Ammon's horn (tissue), 1 donor: ENCODE data around the gene INO80.
A peak's percentile ranks its signal among the peaks of the same experiment; 100 is the strongest.

ENCODE experiments used
- DNase-seq: peaks from one replicate; pipeline ENCODE4 v3.0.0-alpha.2; 2016; ENCODE audit warnings: low spot score

The INO80 gene

DNA sequence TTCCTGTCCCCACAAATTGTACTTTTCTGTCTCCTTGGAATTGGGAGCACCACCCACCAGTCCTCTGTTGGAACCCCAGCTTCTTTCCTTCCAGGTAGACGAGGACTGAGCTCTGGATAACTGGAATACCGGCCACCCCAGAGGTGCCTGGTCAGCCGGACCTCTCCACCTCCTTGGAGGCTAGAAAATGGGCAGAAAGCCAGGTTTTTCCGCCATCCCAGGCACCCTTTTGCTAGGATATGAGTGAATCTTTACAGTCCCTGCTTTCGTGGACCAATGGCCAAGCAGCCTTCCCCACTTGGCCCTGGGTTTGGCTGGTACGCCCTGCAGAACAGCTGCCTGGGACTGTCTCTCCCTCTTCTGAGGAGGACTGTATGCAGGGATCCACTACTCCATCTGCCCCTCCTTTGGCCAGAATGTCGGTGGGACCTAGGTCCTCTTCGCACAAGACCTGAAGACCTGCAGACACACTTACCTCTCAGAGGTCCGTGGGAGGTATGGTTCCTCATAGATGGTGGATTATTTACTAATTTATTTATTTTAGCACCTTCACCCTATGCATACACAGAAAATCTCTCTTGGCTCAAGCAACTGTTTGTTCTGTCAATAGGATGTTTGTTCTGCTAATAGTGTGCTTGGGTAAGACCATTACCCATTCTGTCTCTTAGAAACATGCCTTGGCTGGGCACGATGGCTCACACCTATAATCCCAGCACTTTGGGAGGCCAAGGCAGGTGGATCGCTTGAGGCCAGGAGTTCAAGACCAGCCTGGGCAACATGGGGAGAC is 171.4 kb downstream of the INO80 start:
- no peak for DNase-seq

DNA sequence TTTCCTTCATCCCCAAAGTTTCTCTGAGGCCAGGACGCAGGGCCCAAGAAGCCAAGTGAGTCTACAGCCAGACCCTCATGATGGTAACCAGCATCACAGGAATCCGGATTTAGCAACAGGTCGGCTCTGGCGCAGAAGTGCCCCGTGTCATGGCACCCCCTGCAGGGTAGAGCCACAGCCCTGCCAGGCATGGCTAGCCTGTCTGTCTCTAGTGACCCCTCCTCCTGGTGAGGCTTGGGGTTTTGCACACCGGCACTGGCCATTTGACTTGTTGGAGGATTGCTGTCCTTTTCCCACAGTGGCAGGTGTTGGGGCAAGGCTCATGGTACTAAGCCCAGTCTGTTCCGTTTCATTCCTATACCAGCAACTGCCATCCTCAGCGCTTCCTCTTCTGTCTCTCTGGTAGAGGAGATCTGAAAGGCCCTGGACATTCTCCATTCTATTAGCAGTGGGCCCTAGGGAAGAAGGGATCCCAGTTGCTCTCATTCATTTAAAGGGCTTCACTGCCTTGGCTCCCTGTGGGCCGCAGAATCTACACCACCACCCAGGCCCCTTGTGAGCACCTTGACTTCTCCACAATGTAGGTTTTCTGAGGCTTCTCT is 172.2 kb downstream of the INO80 start:
- DNase-seq = no peak

DNA sequence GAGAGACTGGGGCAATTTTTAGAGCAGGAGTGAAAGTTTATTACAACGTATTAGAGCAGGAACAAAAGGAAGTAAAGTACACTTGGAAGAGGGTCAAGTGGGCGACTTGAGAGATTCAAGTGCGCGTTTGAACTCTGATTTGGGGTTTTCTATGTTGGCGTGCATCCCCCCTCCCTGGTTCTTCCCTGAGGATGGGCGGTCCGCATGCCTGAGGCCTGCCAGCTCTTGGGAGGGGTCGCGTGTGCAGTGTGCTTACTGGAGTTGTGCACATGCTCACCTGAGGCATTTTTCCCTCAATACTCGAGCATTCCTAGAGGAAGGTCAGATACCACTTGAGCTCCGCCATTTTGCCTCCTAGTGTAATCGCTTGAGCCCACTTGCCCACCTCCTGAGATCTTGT is 173.2 kb downstream of the INO80 start:
- DNase-seq = no peak

DNA sequence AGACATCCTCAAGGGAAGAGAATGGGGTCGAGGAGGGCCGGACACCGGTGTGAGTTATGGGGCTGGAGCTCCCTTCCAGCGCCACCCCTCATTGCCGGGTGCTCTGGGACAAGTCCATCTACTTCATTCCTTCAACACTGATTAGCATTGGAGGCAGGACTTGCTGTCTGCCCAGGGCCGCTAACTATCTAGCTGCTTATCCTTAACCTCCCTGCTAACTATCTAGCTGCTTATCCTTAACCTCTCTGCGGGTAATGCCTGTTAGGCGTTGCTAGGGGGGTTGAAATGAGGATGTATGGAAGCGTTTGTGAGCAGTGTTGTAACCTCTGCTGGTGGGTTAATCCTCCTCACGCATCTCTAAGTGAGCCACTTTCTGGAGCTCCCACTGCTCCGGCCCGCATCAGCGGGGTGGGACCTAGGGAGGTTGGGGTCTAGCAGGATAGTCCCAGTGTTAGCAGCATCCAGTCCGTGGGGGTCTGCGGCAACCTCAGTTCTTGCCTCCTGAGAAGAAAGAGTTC is 173.7 kb downstream of the INO80 start:
- DNase-seq = no peak

DNA sequence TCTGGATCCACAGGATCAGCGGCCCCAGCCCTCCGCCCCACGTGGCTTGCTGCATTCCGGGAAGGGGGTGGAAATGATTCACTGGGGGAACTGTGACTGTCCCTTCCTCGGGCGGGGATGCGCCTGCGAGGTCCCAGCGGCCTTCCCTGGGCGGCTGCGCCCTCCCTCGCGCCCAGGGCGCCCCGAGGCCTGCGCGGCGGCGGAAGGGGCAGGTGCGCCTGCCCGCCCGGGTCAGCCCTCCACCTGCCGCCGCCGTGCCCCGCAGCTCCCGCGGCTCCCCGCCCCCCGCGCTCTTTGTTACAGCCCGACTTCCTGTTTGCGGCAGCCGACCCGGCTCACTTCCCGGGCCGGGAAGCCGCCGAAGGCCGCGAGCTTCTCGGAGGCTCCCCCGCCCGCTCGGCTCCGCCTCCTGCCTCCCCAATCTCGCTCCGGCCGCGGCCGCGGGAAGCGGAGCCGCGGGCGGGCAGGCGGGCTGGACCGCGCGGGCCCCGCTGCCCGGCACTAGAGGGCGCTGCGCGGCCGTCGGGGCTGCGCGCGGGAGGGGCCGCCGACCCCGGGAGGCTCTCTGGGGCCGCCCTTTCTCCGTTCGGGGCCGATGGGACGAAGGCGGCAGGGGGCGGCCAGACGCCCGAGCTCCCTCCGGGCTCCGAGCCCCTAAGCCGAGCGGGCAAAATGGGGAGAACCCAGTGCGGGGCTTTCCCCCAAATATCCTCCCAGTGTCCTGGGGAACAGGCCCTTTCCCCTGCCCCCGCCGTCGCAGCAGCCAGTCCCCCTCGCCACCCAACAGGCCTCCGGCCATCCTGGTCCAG is 174.3 kb downstream of the INO80 start:
- DNase-seq = peak; percentile 51

DNA sequence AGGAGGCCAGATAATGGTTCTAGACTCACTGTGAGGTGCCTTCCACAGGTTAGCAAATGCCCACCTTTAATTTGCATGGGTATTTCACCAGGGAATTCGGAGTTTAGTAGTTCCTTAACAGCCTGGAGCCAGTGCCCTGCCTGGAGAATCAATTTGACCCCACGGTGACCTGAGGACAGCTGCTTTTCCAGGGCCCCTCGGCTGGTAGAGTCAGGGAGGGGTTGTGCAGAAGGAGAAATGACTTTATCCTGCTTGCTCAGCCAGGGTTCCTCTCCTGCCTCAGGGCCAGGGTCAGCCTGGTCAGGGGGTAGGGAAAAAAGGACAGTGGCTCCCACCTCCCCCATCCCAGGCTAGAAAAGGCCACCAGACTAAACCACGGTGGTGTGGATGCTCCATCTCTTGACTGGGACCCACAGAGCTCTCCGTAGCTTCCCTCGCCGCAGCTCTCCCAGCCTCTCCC is 175.0 kb downstream of the INO80 start:
- DNase-seq = no peak

DNA sequence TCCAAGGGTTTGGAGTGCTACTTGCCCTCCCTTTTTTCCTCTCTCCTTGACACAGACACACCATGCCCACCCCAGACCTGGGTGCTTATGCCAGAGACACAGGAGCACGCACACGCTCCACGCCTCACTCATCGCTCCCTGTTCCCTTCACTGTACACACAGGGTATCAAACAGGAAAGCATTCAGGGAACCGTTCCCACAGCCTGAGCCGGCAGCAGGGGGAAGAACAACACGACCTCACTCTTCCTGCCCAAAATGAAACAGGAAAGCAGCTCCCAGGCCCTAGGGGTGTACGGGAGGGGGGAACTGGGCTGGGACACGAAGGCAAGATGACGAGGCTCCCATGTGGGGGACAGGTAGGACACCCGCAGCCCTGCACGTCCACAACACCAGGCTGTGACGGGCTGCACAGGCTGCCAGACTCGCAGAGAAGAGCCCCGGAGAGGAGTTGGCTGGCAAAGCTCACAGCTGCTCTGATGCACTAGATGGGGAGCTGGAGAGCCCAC is 175.7 kb downstream of the INO80 start:
- DNase-seq = peak; percentile 34

DNA sequence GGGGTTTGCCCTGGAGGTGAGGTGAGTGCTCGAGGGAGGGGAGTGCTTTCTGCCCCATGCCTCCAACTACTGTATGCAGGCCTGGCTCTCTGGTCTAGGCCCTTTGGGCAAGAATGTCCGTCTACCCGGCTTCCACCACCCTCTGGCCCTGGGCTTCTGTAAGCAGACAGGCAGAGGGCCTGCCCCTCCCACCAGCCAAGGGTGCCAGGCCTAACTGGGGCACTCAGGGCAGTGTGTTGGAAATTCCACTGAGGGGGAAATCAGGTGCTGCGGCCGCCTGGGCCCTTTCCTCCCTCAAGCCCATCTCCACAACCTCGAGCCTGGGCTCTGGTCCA is 177.6 kb downstream of the INO80 start:
- no peak for DNase-seq

DNA sequence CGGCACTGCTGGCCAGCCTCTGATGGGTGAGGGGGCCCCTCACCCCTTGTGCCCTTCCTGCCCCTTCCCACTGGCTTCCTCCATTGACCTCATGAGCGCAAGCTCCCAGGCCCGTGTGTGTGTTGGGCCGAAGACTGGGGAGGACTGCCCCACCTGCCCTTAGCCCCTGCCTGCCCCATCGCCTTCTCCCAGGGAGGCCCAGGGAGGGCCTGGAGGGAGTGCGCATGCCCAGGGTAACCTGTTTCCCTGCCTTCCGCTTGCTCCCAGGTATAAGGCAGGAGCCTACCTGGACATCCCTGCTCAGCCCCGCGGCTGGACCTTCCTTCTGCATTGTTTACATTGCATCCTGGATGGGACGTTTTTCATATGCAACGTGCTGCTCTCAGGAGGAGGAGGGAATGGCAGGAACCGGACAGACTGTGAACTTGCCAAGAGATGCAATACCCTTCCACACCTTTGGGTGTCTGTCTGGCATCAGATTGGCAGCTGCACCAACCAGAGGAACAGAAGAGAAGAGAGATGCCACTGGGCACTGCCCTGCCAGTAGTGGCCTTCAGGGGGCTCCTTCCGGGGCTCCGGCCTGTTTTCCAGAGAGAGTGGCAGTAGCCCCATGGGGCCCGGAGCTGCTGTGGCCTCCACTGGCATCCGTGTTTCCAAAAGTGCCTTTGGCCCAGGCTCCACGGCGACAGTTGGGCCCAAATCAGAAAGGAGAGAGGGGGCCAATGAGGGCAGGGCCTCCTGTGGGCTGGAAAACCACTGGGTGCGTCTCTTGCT is 178.1 kb downstream of the INO80 start:
- no peak for DNase-seq

DNA sequence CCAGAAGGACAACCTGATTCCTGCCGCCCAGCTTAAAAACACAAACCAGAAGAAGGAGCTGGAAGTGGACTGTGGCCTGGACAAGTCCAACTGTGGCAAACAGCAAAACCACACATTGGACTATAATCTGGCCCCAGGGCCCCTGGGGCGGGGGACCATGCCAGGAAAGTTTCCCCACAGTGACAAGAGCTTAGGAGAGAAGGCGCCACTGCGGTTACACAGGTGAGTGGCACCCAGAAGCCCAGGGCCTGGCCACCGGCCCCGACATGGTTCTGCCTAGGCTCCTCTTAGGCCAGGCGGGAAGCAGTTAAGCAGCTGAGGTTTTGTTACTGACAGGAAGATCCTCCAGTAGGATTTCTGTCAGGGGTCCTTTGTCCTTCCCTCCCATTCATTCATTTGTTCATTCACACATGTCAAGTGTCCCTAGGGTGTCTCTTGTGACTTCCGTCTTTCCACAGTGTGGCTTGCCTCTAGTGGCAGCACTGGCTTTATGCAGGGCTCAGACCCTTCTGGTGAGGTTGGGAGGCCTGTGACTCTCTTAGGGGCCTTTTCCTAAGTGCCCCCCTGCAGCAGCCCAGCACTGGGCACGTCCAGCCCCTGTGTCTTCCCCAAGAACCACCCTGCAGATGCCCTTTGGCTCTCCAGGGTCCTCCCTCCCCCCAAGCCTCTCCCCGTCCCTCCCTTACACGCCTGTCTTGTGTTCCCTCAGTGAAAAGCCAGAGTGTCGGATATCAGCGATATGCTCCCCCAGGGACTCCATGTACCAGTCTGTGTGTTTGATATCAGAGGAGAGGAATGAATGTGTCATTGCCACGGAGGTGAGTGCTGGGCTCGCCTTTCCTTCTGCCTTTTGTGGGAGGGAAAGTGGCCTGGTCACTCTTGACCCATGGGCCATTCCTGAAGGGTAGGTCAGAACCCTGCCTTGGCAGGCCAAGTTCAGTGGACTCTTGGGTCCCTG is 179.1 kb downstream of the INO80 start:
- no peak for DNase-seq

DNA sequence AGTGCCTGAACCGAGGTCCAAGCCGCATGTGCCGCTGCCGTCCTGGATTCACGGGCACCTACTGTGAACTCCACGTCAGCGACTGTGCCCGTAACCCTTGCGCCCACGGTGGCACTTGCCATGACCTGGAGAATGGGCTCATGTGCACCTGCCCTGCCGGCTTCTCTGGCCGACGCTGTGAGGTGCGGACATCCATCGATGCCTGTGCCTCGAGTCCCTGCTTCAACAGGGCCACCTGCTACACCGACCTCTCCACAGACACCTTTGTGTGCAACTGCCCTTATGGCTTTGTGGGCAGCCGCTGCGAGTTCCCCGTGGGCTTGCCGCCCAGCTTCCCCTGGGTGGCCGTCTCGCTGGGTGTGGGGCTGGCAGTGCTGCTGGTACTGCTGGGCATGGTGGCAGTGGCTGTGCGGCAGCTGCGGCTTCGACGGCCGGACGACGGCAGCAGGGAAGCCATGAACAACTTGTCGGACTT is 179.8 kb downstream of the INO80 start:
- no peak for DNase-seq

DNA sequence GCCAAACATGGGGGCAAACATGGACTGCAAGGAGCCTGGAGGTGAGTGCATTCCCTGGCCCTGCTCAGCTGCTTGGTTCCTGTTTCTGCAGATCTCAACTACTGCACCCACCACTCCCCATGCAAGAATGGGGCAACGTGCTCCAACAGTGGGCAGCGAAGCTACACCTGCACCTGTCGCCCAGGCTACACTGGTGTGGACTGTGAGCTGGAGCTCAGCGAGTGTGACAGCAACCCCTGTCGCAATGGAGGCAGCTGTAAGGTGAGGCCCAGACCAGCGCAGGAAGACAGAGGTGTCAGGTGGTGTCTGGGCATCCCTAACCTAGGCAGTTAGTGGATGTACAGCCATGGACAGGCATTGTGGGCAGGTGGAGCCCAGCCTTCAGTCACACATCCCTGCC is 181.6 kb downstream of the INO80 start:
- DNase-seq = no peak

DNA sequence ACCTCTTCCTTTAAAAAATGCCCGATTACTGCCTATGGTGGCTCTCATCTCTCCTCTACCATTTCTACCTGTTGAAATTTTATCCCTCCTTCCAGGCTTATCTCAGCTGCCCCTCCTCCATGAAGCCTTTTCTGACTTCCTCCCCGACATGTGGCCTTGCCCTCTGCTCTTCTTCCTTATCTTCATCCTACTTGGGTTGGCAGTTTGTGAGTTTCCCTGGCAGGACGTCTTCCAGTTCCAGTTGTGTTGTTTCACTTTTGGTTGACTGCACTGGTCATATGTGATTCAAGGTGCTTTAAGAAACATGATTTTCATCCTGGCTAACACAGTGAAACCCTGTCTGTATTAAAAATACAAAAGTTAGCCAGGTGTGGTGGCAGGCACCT is 182.6 kb downstream of the INO80 start:
- DNase-seq = no peak

DNA sequence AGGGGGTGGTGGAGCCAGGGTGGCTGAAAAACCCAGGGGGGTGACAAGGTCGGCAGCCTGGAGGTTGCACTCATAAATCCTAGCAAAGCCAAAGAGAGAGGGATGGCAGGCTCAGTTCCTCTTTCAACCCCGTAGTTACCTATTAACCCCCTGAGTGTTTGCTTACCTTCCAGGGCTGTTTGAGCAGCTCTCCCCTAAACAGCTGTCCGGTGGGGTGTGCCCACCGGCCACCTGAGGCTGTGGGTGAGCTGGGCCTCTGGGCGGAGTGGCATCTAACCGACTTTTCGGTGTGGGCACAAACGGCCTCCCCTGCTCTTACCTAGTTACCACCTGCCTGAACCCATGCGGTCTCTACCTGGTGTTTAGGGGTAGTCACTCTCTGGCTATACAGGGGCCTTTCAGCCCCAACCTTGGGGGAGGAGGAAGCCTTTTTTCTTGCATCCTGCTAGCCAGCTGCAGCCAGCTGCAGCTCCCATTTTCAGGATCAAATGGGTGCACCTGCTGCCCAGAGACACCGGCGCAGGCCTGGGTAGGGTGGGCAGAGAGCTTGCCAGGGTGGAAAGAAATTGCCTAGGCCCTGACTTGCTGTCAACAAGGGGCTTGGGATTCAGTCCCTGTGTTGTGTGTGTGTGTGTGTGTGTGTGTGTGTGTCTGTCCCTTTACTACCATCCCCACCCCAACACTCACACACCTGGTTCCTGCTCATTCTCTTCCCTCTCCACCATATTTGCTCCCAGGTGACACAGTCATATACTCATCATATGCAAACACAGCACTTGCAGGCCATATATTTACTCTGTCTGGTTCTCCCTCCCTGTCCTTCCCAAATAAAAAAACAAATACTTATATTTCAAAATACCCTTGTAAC is 183.2 kb downstream of the INO80 start:
- no peak for DNase-seq

DNA sequence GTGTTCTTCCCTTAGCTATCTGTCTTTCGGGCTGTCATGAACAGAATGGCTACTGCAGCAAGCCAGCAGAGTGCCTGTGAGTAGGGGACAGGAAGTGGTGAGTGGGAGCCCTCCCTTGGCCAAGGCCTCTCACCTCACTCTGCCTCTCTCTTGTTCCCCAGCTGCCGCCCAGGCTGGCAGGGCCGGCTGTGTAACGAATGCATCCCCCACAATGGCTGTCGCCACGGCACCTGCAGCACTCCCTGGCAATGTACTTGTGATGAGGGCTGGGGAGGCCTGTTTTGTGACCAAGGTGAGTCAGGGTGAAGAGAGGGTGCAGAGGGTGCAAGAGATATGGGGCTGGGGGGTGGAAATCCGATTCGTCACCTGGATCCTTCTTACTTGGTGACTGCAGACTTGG is 183.9 kb downstream of the INO80 start:
- DNase-seq = no peak

DNA sequence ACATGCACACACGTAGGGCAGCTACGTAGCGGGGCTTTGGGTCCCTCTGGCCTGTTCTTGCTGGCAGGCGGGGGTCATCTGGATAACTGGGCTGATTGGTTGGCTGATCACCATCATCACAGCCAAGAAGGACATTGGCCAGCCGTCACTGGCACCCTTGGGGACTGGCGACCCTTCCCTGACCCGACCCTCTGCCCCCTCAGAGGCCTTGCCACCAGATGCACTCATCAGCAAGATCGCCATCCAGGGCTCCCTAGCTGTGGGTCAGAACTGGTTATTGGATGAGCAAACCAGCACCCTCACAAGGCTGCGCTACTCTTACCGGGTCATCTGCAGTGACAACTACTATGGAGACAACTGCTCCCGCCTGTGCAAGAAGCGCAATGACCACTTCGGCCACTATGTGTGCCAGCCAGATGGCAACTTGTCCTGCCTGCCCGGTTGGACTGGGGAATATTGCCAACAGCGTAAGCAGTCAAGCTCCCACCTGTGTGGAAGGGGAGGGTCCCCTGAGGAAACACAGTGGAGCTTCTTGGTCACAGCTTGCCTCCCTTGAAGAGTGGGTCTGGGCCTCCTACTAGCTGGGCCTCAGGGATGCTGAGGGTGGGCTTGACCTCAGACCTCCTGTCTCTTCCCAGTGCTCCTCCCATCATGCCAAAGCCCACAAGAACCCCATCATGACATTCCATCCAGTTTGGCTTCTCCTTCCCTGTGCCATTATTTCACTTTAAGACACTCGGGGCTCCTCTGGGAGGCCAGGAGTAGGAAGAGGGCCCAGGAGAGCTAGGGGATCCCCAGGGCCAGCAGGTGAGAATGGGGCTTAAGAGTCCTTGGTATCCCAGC is 184.6 kb downstream of the INO80 start:
- DNase-seq = no peak

DNA sequence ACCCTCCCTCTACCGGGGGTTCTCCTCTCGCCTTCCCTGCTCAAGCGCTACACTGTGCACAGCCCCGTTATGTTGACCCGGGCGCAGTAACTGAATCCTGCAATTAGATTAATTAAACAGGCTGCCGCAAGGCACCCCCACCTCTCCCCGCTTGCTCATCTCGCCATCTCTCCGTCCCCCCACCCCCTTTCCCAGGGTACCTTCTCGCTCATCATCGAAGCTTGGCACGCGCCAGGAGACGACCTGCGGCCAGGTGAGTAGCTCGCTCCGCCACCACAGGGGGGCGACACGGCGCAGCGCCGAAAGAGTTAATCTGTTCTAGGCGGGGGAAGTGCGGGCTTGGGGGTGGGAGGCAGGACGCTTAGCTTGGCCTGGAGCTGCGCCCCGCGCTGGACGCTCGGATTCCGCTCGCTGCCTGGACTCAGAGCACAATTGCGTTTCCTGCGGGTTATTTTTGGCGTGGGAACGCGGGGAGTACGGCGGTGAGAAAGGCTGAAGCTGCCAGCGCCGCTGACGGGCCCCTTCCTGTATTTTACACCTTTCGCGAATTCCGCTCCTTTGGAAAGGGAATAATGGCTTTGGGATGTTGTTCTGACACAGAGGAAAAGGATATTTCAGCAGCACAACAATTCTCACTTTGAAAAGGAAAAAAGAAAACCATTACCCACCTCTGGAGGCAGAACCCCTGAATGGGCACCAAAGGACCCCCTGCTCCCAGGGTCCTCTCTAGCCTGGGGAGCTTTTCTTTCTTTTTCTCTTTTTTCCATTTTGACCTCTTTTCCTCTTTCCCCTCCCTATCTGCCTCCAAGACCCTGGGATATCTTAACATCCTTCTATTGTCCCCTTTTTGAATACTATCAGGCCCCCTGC is 185.4 kb downstream of the INO80 start:
- no peak for DNase-seq
